B cell (primary cell): ENCODE results near the gene ITPR2. TPM values are rescaled to one million over a fixed set of nuclear protein-coding genes. Genes with fewer than 3 reads are reported as not detected.

Experiments used
- ATAC-seq: fragments of 200-7000 bp; cut with Tn5 transposase; one replicate; pipeline ENCODE4 v1.10.0; 2021; ENCODE audit warnings: low read depth, mild to moderate bottlenecking, moderate number of reproducible peaks, moderate library complexity
- CTCF ChIA-PET: fragments of 350-600 bp; sonication (Branson Sonifier 250); formaldehyde crosslinking; loops from one replicate; lab custom pipeline; 2021; ENCODE audit warnings: antibody characterized with exemption, inconsistent platforms; lab: Charles Lee
- POLR2A ChIA-PET: fragments of 350-600 bp; sonication (Branson Sonifier 250); formaldehyde crosslinking; loops from one replicate; lab custom pipeline; 2021; ENCODE audit warnings: antibody characterized with exemption; lab: Charles Lee
- DNase-seq: peaks from one replicate; pipeline ENCODE4 v3.0.0; 2013
- H2AFZ ChIP-seq: 2 replicates; pipeline ENCODE4 v1.6.1; 2012; ENCODE audit warnings: mild to moderate bottlenecking, low read depth, low read length; ENCODE audit not compliant: insufficient read depth, poor library complexity, severe bottlenecking
- H3K27ac ChIP-seq, 2 donors: 1 replicate in 1 of 2; 2 replicates in 1 of 2; pipeline ENCODE4 v1.5.1; 2012 to 2013; ENCODE audit warnings: low read length in 2 of 2, mild to moderate bottlenecking in 2 of 2, moderate library complexity in 1 of 2
- H3K27me3 ChIP-seq, 4 experiments: fragments of 200-600 bp in 1 of 4; sonication (generic) in 1 of 4; replicated peaks in 1 of 4; 1 replicate in 2 of 4; 2 replicates in 2 of 4; pipeline versions ENCODE4 v1.6.1 to v1.7.0; 2013 to 2016; ENCODE audit warnings: low read length in 3 of 4, mild to moderate bottlenecking in 2 of 4, mixed read lengths in 1 of 4, moderate library complexity in 1 of 4; ENCODE audit not compliant: insufficient read depth in 4 of 4, control insufficient read depth in 3 of 4; ENCODE audit errors: control extremely low read depth in 1 of 4
- H3K36me3 ChIP-seq, 2 experiments: replicated peaks in 1 of 2; 1 replicate in 1 of 2; 2 replicates in 1 of 2; pipeline versions ENCODE4 v1.6.1 to v1.7.1; 2013; ENCODE audit warnings: low read length in 1 of 2; ENCODE audit not compliant: insufficient read depth in 2 of 2, control insufficient read depth in 1 of 2; ENCODE audit errors: control extremely low read depth in 1 of 2, extremely low read depth in 1 of 2
- H3K4me1 ChIP-seq, 2 donors: fragments of 200-600 bp in 1 of 2; sonication (generic) in 1 of 2; 1 replicate in 1 of 2; 2 replicates in 1 of 2; pipeline versions ENCODE4 v1.5.1 to v1.6.1; 2013 to 2017; ENCODE audit warnings: low read length in 2 of 2; ENCODE audit not compliant: control insufficient read depth in 2 of 2, insufficient read depth in 2 of 2
- H3K4me2 ChIP-seq: replicated peaks from 2 replicates; pipeline ENCODE3; 2012; ENCODE audit warnings: mild to moderate bottlenecking, low read depth, low read length; ENCODE audit not compliant: poor library complexity, severe bottlenecking
- H3K4me3 ChIP-seq, 5 experiments: fragments of 200-600 bp in 1 of 5; sonication (generic) in 1 of 5; 1 replicate in 3 of 5; 2 replicates in 2 of 5; pipeline versions ENCODE4 v1.5.1 to v1.7.0; 2011 to 2016; ENCODE audit warnings: low read length in 4 of 5, mild to moderate bottlenecking in 4 of 5, low read depth in 2 of 5, control low read depth in 1 of 5, moderate library complexity in 1 of 5; ENCODE audit not compliant: insufficient read depth in 1 of 5; ENCODE audit errors: control extremely low read depth in 1 of 5, extremely low read depth in 1 of 5
- H3K79me2 ChIP-seq: fragments of 200-600 bp; sonication (generic); one replicate; pipeline ENCODE4 v1.6.0; 2016; ENCODE audit warnings: low read length; ENCODE audit not compliant: control insufficient read depth, insufficient read depth
- H3K9ac ChIP-seq: fragments of 200-600 bp; sonication (generic); 2 replicates; pipeline ENCODE4 v1.6.1; 2017; ENCODE audit warnings: mild to moderate bottlenecking, low read length, moderate library complexity
- H3K9me3 ChIP-seq, 3 donors: one replicate each; pipeline versions ENCODE4 v1.6.1 to v1.7.1; 2013; ENCODE audit warnings: low read length in 2 of 3; ENCODE audit not compliant: control insufficient read depth in 2 of 3, insufficient read depth in 1 of 3; ENCODE audit errors: control extremely low read depth in 1 of 3
- H4K20me1 ChIP-seq: 2 replicates; pipeline ENCODE4 v1.6.0; 2012; ENCODE audit warnings: mild to moderate bottlenecking, low read length; ENCODE audit not compliant: insufficient read depth, control insufficient read depth, poor library complexity, severe bottlenecking
- H3K27ac Mint-ChIP-seq: one replicate; pipeline ENCODE4 v1.8.0; 2021; ENCODE audit warnings: mixed read lengths
- H3K27me3 Mint-ChIP-seq: one replicate; pipeline ENCODE4 v1.8.0; 2021; ENCODE audit warnings: mixed read lengths
- H3K4me1 Mint-ChIP-seq: one replicate; pipeline ENCODE4 v1.8.0; 2021; ENCODE audit warnings: mixed read lengths
- H3K4me3 Mint-ChIP-seq: one replicate; pipeline ENCODE4 v1.8.0; 2021; ENCODE audit warnings: mixed read lengths
- H3K9me3 Mint-ChIP-seq: one replicate; pipeline ENCODE4 v1.8.0; 2022; ENCODE audit warnings: mixed read lengths; ENCODE audit not compliant: insufficient read depth
- EZH2 ChIP-seq: IDR thresholded peaks from 2 replicates; pipeline ENCODE4 v1.6.1; 2012; ENCODE audit warnings: borderline replicate concordance, low read depth, mild to moderate bottlenecking, moderate library complexity, low read length; ENCODE audit not compliant: insufficient read depth, poor library complexity, severe bottlenecking
- WGBS: methylation state at CpG from one replicate; pipeline ENCODE4 v1.1.5; 2013; ENCODE audit warnings: missing lambda C conversion rate; ENCODE audit not compliant: insufficient coverage; 5-methylcytosine and 5-hydroxymethylcytosine counted together
- intact Hi-C: fragments of 100-400 bp; cut with micrococcal nuclease; formaldehyde crosslinking; loops from one replicate; pipeline ENCODE4 v1.10.0; 2022
- polyA plus RNA-seq: library from polyadenylated mRNA; depleted of rRNA; stranded (reverse); fragments of >200 nt; gene quantifications from 2 replicates; pipeline ENCODE4 v1.2.3, GENCODE V29; 2012
- total RNA-seq, 2 donors: library from RNA; stranded (reverse); fragments of 120-200 nt in 1 of 2; gene quantifications; 1 replicate in 1 of 2; 2 replicates in 1 of 2; pipeline versions ENCODE4 v1.2.3 to v1.2.4, GENCODE V29; 2013 to 2022
- TF ChIP-seq, protein P1 (sequence below): fragments of 200-600 bp; IDR thresholded peaks from one replicate; pipeline ENCODE4 v1.8.0; 2022; ENCODE audit warnings: antibody characterized with exemption, mild to moderate bottlenecking

The ITPR2 gene
- total and polyA plus RNA-seq, 2 donors (not counting 1 experiment from before 2014, with no cell fraction given) = 4.3 to 113 TPM

DNA sequence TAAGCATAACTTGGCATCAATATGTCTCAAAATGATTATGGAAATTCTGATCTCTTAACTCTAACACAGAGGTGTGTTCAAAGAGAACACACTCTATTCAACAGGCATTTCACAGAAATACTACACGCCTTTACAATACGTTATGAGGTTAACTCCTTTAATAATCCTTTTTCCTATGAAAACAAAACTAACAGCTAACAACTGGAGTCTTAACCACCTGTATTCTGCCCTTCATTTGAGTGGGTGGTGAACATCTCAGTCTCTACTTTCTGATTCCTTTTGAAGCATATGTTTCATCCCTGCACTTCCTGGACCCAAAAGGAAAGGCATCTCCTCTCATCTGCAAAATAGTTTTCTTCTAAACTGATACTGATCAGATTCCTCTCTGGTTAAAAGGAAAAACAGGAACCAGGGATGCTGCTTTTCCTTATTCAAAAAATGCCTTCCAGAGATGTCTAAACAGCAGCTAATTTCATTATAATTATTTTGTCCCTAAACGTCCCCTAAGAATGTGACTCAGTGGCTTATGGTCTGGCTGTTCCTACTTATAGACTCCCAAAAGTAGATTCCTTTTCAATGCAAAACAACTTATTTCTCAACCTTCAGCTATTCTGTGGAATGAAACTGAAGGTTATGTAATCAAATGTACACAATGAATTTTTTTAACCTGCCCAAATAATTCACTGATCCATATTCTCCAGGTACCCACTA, 24.1 kb downstream of the ITPR2 start:
- Histone ChIP-seq H3K4me3 (no peak overlapping the region), H2AFZ (no peak overlapping the region), H4K20me1 (peaks cover 24% of the 10 kb centered on the region), H3K9ac (no peak overlapping the region), H3K4me2 (no peak overlapping the region), H3K36me3 (peaks cover 2 to 4% of the 10 kb centered on the region in 2 experiments), H3K27ac (no peak overlapping the region), H3K4me1 (peaks cover 0 to 4% of the 10 kb centered on the region in 2 donors), H3K9me3 (no peaks in the 10 kb centered on the region), H3K79me2 (peaks cover 53% of the 10 kb centered on the region), H3K27me3 (no peaks in the 10 kb centered on the region)
- Mint-ChIP-seq H3K9me3 (no peaks in the 10 kb centered on the region), H3K4me3 (no peak overlapping the region), H3K27me3 (no peaks in the 10 kb centered on the region), H3K27ac (no peak overlapping the region), H3K4me1 (peaks cover 13% of the 10 kb centered on the region)
- no peak for ATAC-seq
- TF ChIP-seq, protein P1, sequence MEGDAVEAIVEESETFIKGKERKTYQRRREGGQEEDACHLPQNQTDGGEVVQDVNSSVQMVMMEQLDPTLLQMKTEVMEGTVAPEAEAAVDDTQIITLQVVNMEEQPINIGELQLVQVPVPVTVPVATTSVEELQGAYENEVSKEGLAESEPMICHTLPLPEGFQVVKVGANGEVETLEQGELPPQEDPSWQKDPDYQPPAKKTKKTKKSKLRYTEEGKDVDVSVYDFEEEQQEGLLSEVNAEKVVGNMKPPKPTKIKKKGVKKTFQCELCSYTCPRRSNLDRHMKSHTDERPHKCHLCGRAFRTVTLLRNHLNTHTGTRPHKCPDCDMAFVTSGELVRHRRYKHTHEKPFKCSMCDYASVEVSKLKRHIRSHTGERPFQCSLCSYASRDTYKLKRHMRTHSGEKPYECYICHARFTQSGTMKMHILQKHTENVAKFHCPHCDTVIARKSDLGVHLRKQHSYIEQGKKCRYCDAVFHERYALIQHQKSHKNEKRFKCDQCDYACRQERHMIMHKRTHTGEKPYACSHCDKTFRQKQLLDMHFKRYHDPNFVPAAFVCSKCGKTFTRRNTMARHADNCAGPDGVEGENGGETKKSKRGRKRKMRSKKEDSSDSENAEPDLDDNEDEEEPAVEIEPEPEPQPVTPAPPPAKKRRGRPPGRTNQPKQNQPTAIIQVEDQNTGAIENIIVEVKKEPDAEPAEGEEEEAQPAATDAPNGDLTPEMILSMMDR = no peak
- ChIA-PET CTCF (interaction anchor here (1.6 to 1.8 kb wide), 2 partner anchors 24 to 76 kb away, joined by 3 to 4 read pairs; no protein-coding TSS in a partner anchor), POLR2A (no interaction called here)
- DNase-seq = no peak
- no CpG with 5 or more reads among the region's 3 CpGs for WGBS
- intact Hi-C loops = no loop called here

DNA sequence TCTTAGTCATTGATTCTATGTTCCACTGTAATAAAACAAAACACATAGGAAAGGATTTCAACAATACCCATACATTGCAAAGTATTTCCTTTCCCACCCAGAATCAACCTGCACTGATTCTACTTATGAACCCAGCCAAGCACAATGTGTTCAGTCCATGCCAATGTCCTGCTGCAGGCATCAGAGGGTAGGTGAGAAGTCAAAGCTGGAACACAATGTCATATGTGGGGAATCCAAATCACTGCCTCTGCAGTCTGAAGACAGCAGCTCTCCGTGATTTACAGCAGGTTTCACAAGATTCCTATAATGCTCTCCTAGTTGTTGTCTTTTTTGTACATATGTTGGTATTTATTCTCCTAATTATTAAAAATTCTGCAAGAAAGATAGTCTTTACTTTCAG, 25.7 kb downstream of the ITPR2 start:
- no peak for ATAC-seq
- CTCF ChIA-PET = no interaction called here
- no peaks in the 10 kb centered on the region for H3K9me3 ChIP-seq
- no peaks in the 10 kb centered on the region for H3K36me3 ChIP-seq
- Mint-ChIP-seq H3K27me3 (no peaks in the 10 kb centered on the region), H3K4me1 (peaks cover 18% of the 10 kb centered on the region), H3K4me3 (no peak overlapping the region), H3K27ac (no peak overlapping the region), H3K9me3 (no peaks in the 10 kb centered on the region)
- no peak overlapping the region for H3K9ac ChIP-seq
- peaks cover 0 to 4% of the 10 kb centered on the region in 2 donors for H3K4me1 ChIP-seq
- peaks cover 58% of the 10 kb centered on the region for H3K79me2 ChIP-seq
- no peak overlapping the region for H2AFZ ChIP-seq
- no peak overlapping the region for H3K27ac ChIP-seq
- POLR2A ChIA-PET = interaction anchor here (0.6 kb wide), 1 partner anchor 73 kb away, joined by 4 read pairs; no protein-coding TSS in a partner anchor
- no peak overlapping the region for H3K4me3 ChIP-seq
- H3K4me2 ChIP-seq = no peak overlapping the region
- H3K27me3 ChIP-seq = no peaks in the 10 kb centered on the region
- intact Hi-C loops = no loop called here
- DNase-seq = no peak
- H4K20me1 ChIP-seq = peaks cover 24% of the 10 kb centered on the region
- TF ChIP-seq, protein P1 = no peak
- no peak for TF ChIP-seq EZH2
- no CpG with 5 or more reads among the region's 1 CpG for whole genome bisulfite sequencing
